Natural killer cell (primary cell): ENCODE results near the gene PM20D1. TPM values are rescaled to one million over a fixed set of nuclear protein-coding genes. Genes with fewer than 3 reads are reported as not detected.

Source experiments
- ATAC-seq, 3 donors: fragments of 150-1000 bp in 2 of 3; fragments of 200-7000 bp in 1 of 3; cut with Tn5 transposase; 1 replicate in 1 of 3; 2 replicates in 2 of 3; pipeline ENCODE4 v1.10.0; 2021; ENCODE audit warnings: mild to moderate bottlenecking in 2 of 3, moderate library complexity in 2 of 3
- DNase-seq, 2 donors: peaks; one replicate each; pipeline versions ENCODE4 v3.0.0 to v3.0.0-alpha.2; 2013 to 2021; ENCODE audit warnings: mixed read lengths in 1 of 2
- H3K27ac ChIP-seq: one replicate; pipeline ENCODE4 v1.5.1; 2013; ENCODE audit warnings: mild to moderate bottlenecking, low read length
- H3K27me3 ChIP-seq: one replicate; pipeline ENCODE4 v1.6.1; 2013; ENCODE audit warnings: low read length; ENCODE audit not compliant: control insufficient read depth, insufficient read depth
- H3K36me3 ChIP-seq: one replicate; pipeline ENCODE4 v1.6.1; 2013; ENCODE audit warnings: low read length; ENCODE audit not compliant: control insufficient read depth, insufficient read depth
- H3K4me1 ChIP-seq: one replicate; pipeline ENCODE4 v1.6.1; 2013; ENCODE audit warnings: low read length; ENCODE audit not compliant: control insufficient read depth, insufficient read depth
- H3K4me3 ChIP-seq: one replicate; pipeline ENCODE4 v1.5.1; 2013; ENCODE audit warnings: low read length
- H3K9me3 ChIP-seq: one replicate; pipeline ENCODE4 v1.6.1; 2013; ENCODE audit warnings: low read length; ENCODE audit not compliant: control insufficient read depth, insufficient read depth
- H3K27ac Mint-ChIP-seq, 2 donors: one replicate each; pipeline ENCODE4 v1.8.0; 2022; ENCODE audit warnings: mild to moderate bottlenecking in 2 of 2, mixed read lengths in 2 of 2, moderate library complexity in 1 of 2
- H3K27me3 Mint-ChIP-seq, 2 donors: one replicate each; pipeline ENCODE4 v1.8.0; 2022; ENCODE audit warnings: low read depth in 2 of 2, mixed read lengths in 2 of 2
- H3K36me3 Mint-ChIP-seq: one replicate; pipeline ENCODE4 v1.8.0; 2022; ENCODE audit warnings: mixed read lengths
- H3K4me1 Mint-ChIP-seq, 2 donors: one replicate each; pipeline ENCODE4 v1.8.0; 2022; ENCODE audit warnings: mixed read lengths in 2 of 2
- H3K4me3 Mint-ChIP-seq: one replicate; pipeline ENCODE4 v1.8.0; 2022; ENCODE audit warnings: mild to moderate bottlenecking, moderate library complexity, mixed read lengths
- H3K9me3 Mint-ChIP-seq, 2 donors: one replicate each; pipeline ENCODE4 v1.8.0; 2022; ENCODE audit warnings: mixed read lengths in 2 of 2
- CTCF ChIP-seq: fragments of 200-600 bp; IDR thresholded peaks from one replicate; pipeline ENCODE4 v1.8.0; 2022; ENCODE audit warnings: antibody characterized with exemption
- WGBS: methylation state at CpG from one replicate; pipeline ENCODE4 v1.1.7; 2013; ENCODE audit warnings: missing lambda C conversion rate; ENCODE audit not compliant: insufficient coverage; 5-methylcytosine and 5-hydroxymethylcytosine counted together
- intact Hi-C: fragments of 100-400 bp; cut with micrococcal nuclease; formaldehyde crosslinking; loops from one replicate; pipeline ENCODE4 v1.14.2; 2022
- total RNA-seq, 4 donors: library from RNA; stranded (reverse); fragments of 120-200 nt in 1 of 4; gene quantifications; one replicate each; pipeline versions ENCODE4 v1.2.3 to v1.2.4, GENCODE V29; 2013 to 2022

PM20D1 gene
- total RNA-seq, 3 donors from 2014 or later (not counting 1 experiment from before 2014, with no cell fraction given): 1.1 to 1.6 TPM; not detected in 1

- Mint-ChIP-seq H3K9me3 (no peaks in the 10 kb centered on the region), H3K27ac (peak overlapping the region in 1 of 2 donors; percentile 17), H3K27me3 (no peaks in the 10 kb centered on the region), H3K36me3 (peaks cover 39% of the 10 kb centered on the region), H3K4me3 (no peak overlapping the region), H3K4me1 (no peaks in the 10 kb centered on the region)
- H3K4me3 ChIP-seq: no peak overlapping the region
- WGBS: 75% methylated on average over 5 of the region's 5 CpGs
- no peak for DNase-seq
- no peaks in the 10 kb centered on the region for H3K27me3 ChIP-seq
- no peaks in the 10 kb centered on the region for H3K9me3 ChIP-seq
- no peak for ATAC-seq
- H3K36me3 ChIP-seq: peaks cover 44% of the 10 kb centered on the region
- intact Hi-C loops: no loop called here
- no peak overlapping the region for H3K27ac ChIP-seq
- TF ChIP-seq CTCF: no peak
- H3K4me1 ChIP-seq: no peaks in the 10 kb centered on the region
Observed at GRCh38 chr1:205794011-205794730, 55.8 kb downstream of the PM20D1 start.

- intact Hi-C loops: no loop called here
- Mint-ChIP-seq H3K4me3 (no peak overlapping the region), H3K27ac (no peak overlapping the region), H3K9me3 (no peaks in the 10 kb centered on the region), H3K27me3 (no peaks in the 10 kb centered on the region), H3K36me3 (peaks cover 39% of the 10 kb centered on the region), H3K4me1 (no peaks in the 10 kb centered on the region)
- H3K27ac ChIP-seq: no peak overlapping the region
- 93% methylated on average over 6 of the region's 6 CpGs for WGBS
- H3K36me3 ChIP-seq: peaks cover 34% of the 10 kb centered on the region
- no peak for TF ChIP-seq CTCF
- no peak overlapping the region for H3K4me3 ChIP-seq
- H3K9me3 ChIP-seq: no peaks in the 10 kb centered on the region
- DNase-seq (no peak), ATAC-seq (no peak)
- H3K4me1 ChIP-seq: no peaks in the 10 kb centered on the region
- H3K27me3 ChIP-seq: no peaks in the 10 kb centered on the region
Observed at GRCh38 chr1:205792961-205793673, 56.8 kb downstream of the PM20D1 start.

- no peaks in the 10 kb centered on the region for H3K4me1 Mint-ChIP-seq
- intact Hi-C loops: no loop called here
- TF ChIP-seq CTCF: no peak
- peaks cover 31% of the 10 kb centered on the region for H3K36me3 ChIP-seq
- H3K4me1 ChIP-seq: no peaks in the 10 kb centered on the region
- no peaks in the 10 kb centered on the region for H3K9me3 Mint-ChIP-seq
- WGBS: 87% methylated on average over 8 of the region's 8 CpGs
- peaks cover 39% of the 10 kb centered on the region for H3K36me3 Mint-ChIP-seq
- DNase-seq: no peak
- no peak overlapping the region for H3K27ac Mint-ChIP-seq
- no peak overlapping the region for H3K27ac ChIP-seq
- no peak overlapping the region for H3K4me3 ChIP-seq
- no peaks in the 10 kb centered on the region for H3K27me3 Mint-ChIP-seq
- no peak overlapping the region for H3K4me3 Mint-ChIP-seq
- H3K9me3 ChIP-seq: no peaks in the 10 kb centered on the region
- no peak for ATAC-seq
- H3K27me3 ChIP-seq: no peaks in the 10 kb centered on the region
Observed at GRCh38 chr1:205792481-205792881, 57.5 kb downstream of the PM20D1 start.
